Panc1 (cell line): ENCODE results near the gene NUTM2D. TPM values are rescaled to one million over a fixed set of nuclear protein-coding genes. Genes with fewer than 3 reads are reported as not detected.
"Not testable (repeated sequence)": the region's sequence is repeated elsewhere in the genome, so short reads cannot be mapped to it uniquely, and the experiment has no call there.

ENCODE experiments used
- ATAC-seq: fragments of 200-7000 bp; cut with Tn5 transposase; 2 replicates; pipeline ENCODE4 v1.9.1; 2020; ENCODE audit warnings: mild to moderate bottlenecking, moderate library complexity
- BruUV-seq: library from RNA; stranded (reverse); fragments of 400-500 nt; replicated peaks from 2 replicates; lab custom pipeline; 2021; lab: Mats Ljungman, UMichigan
- CTCF ChIA-PET: fragments of 300-600 bp; sonication (Branson Sonifier 250); formaldehyde crosslinking; loops from one replicate; lab custom pipeline; 2022; ENCODE audit warnings: antibody characterized with exemption; lab: Charles Lee
- POLR2A ChIA-PET: fragments of 300-600 bp; sonication (Branson Sonifier 250); formaldehyde crosslinking; loops from one replicate; lab custom pipeline; 2022; ENCODE audit warnings: antibody characterized with exemption; lab: Charles Lee
- DNase-seq: peaks from one replicate; pipeline ENCODE4 v3.0.0-alpha.2; 2010; ENCODE audit warnings: low read depth, low spot score
- H3K27ac ChIP-seq: 2 replicates; pipeline ENCODE4 v1.5.1; 2011; ENCODE audit warnings: mild to moderate bottlenecking, low read length, inconsistent platforms
- H3K27me3 ChIP-seq: fragments of 200-500 bp; sonication (Bioruptor generic); 2 replicates; pipeline ENCODE4 v1.6.0; 2014; ENCODE audit warnings: low read length, inconsistent platforms; ENCODE audit not compliant: control insufficient read depth, insufficient read depth
- H3K36me3 ChIP-seq: fragments of 200-500 bp; sonication (Bioruptor generic); 2 replicates; pipeline ENCODE4 v1.5.1; 2014; ENCODE audit warnings: inconsistent platforms, mild to moderate bottlenecking, low read length, moderate library complexity; ENCODE audit not compliant: control insufficient read depth, insufficient read depth
- H3K4me1 ChIP-seq: 2 replicates; pipeline ENCODE4 v1.5.1; 2011; ENCODE audit warnings: inconsistent platforms, mild to moderate bottlenecking, low read length, moderate library complexity; ENCODE audit not compliant: control insufficient read depth, insufficient read depth
- H3K4me3 ChIP-seq, 2 experiments: 2 replicates each; pipeline ENCODE4 v1.5.1; 2011 to 2012; ENCODE audit warnings: low read depth in 2 of 2, low read length in 2 of 2, mild to moderate bottlenecking in 2 of 2, inconsistent platforms in 1 of 2, moderate library complexity in 1 of 2
- H3K9me3 ChIP-seq: fragments of 200-500 bp; sonication (Bioruptor generic); 2 replicates; pipeline ENCODE4 v1.5.1; 2014; ENCODE audit warnings: low read depth, mild to moderate bottlenecking, inconsistent platforms, low read length, moderate library complexity; ENCODE audit not compliant: control insufficient read depth, insufficient read depth
- in situ Hi-C: cut with HindIII; loops from 2 replicates; pipeline ENCODE4 v1.10.0; 2016; ENCODE audit warnings: low sequenced_read_pairs, low pct_unique_long_range_greater_than_20kb
- intact Hi-C: fragments of 100-400 bp; cut with micrococcal nuclease; formaldehyde crosslinking; loops from one replicate; pipeline ENCODE4 v1.10.0; 2022; ENCODE audit not compliant: unreplicated experiment
- total RNA-seq: library from RNA; stranded (reverse); gene quantifications from one replicate; pipeline ENCODE4 v1.2.1, GENCODE V29; 2021; ENCODE audit not compliant: unreplicated experiment

Gene NUTM2D
- total RNA-seq, 1 experiment from 2014 or later: 1.5 TPM

GRCh38 chr10:87321505-87321904, 36.0 kb upstream of the NUTM2D start:
- H3K9me3 ChIP-seq, H3K27me3 ChIP-seq, in situ Hi-C loops, CTCF ChIA-PET, H3K36me3 ChIP-seq, H3K4me1 ChIP-seq, BruUV-seq, intact Hi-C loops, H3K4me3 ChIP-seq, H3K27ac ChIP-seq, POLR2A ChIA-PET, DNase-seq, ATAC-seq: not testable (repeated sequence)

- CTCF ChIA-PET, H3K36me3 ChIP-seq, H3K27ac ChIP-seq, BruUV-seq, POLR2A ChIA-PET, in situ Hi-C loops, H3K27me3 ChIP-seq, H3K9me3 ChIP-seq, ATAC-seq, intact Hi-C loops, H3K4me3 ChIP-seq, DNase-seq, H3K4me1 ChIP-seq: not testable (repeated sequence)
These were observed 33.0 kb upstream of the NUTM2D start for GRCh38 chr10:87324559-87324958.

- intact Hi-C loops, CTCF ChIA-PET, H3K9me3 ChIP-seq, H3K36me3 ChIP-seq, DNase-seq, H3K27ac ChIP-seq, POLR2A ChIA-PET, BruUV-seq, H3K27me3 ChIP-seq, in situ Hi-C loops, H3K4me3 ChIP-seq, H3K4me1 ChIP-seq, ATAC-seq: not testable (repeated sequence)
These were observed 29.6 kb upstream of the NUTM2D start for GRCh38 chr10:87327958-87328357.

GRCh38 chr10:87329131-87329530, 28.4 kb upstream of the NUTM2D start:
- POLR2A ChIA-PET, H3K27ac ChIP-seq, intact Hi-C loops, H3K4me3 ChIP-seq, in situ Hi-C loops, CTCF ChIA-PET, H3K36me3 ChIP-seq, ATAC-seq, H3K27me3 ChIP-seq, BruUV-seq, DNase-seq, H3K4me1 ChIP-seq, H3K9me3 ChIP-seq: not testable (repeated sequence)

- BruUV-seq, H3K4me1 ChIP-seq, in situ Hi-C loops, H3K27ac ChIP-seq, DNase-seq, H3K9me3 ChIP-seq, H3K27me3 ChIP-seq, H3K4me3 ChIP-seq, intact Hi-C loops, H3K36me3 ChIP-seq, ATAC-seq, CTCF ChIA-PET, POLR2A ChIA-PET: not testable (repeated sequence)
These were observed 24.9 kb upstream of the NUTM2D start for GRCh38 chr10:87332687-87333086.

- in situ Hi-C loops, ATAC-seq, DNase-seq, CTCF ChIA-PET, H3K27me3 ChIP-seq, POLR2A ChIA-PET, intact Hi-C loops, H3K36me3 ChIP-seq, H3K27ac ChIP-seq, H3K9me3 ChIP-seq: not testable (repeated sequence)
- BruUV-seq: TSS peak; percentile 72
- Histone ChIP-seq H3K4me1 (peaks cover 10% of the 10 kb centered on the region; the same call in 1 of the 2 replicates), H3K4me3 (peak overlapping the region; percentile 15 to 33; a peak in 3 of 4 replicates)
These were observed 17.1 kb upstream of the NUTM2D start for GRCh38 chr10:87340411-87340810.

GRCh38 chr10:87341546-87342142, 15.9 kb upstream of the NUTM2D start:
- in situ Hi-C loops, H3K27me3 ChIP-seq, DNase-seq, H3K27ac ChIP-seq, POLR2A ChIA-PET, BruUV-seq, CTCF ChIA-PET, H3K36me3 ChIP-seq, intact Hi-C loops, H3K9me3 ChIP-seq: not testable (repeated sequence)
- H3K4me1 ChIP-seq: peaks cover 10% of the 10 kb centered on the region; the same call in 1 of the 2 replicates
- peak; percentile 52 for ATAC-seq
- H3K4me3 ChIP-seq: peak overlapping the region; percentile 49 to 53
